ENCODE results near the gene ADGRF5. TPM values are rescaled to one million over a fixed set of nuclear protein-coding genes. Genes with fewer than 3 reads are reported as not detected.
"Not testable (repeated sequence)": the region's sequence is repeated elsewhere in the genome, so short reads cannot be mapped to it uniquely, and the experiment has no call there.

Gene ADGRF5
- polyA plus RNA-seq, 4 donors: 24.3 to 36.7 (median 33.6) TPM

DNA sequence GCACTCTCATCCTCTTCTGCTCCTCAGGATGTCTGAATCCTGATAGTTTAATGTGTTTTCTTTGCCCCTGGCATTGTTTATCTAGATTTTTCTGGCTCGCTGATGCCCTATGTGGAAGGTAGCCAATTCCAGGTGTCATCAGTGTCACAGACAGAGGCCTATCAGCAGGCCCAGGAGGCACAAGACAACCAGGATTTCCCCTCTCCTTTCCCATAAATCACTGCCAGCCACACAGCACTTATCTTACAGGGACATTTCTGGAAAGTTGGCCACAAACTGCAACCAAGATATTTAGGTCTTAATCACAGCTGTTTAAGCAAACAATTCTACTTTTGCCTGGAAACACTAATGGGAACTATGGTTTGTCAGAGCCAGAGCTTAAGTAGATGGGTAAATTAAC lies 28.1 kb downstream of the ADGRF5 start:
- no peak for DNase-seq (ENCODE audit: low read depth in 4 of 4, low spot score in 3 of 4)

DNA sequence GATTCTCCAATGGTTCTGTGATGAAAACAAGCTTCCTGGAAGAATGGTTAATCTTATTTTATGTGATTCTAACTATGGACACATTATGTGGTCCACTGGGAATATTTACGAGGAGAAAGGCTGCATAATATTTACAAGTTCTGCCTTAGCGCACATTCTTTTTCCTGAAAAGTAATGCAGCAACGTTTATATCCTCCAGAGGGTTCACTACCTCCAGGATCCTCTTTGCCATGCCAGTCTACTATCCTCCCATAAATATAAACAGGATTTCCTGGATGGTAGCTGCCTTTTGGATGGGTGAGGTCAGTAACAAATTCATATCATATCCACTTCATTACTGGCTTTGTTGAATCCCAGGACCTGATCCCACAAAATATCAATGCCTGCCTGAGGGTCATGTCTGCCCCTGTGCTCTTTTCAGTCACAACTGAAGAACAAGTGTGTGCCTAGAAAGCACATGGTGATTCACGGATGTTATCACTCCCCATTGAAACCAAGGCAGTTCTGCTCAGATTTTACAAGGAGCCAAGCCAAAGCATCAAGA lies 30.4 kb downstream of the ADGRF5 start:
- DNase-seq (ENCODE audit: low read depth in 4 of 4, low spot score in 3 of 4): no peak

DNA sequence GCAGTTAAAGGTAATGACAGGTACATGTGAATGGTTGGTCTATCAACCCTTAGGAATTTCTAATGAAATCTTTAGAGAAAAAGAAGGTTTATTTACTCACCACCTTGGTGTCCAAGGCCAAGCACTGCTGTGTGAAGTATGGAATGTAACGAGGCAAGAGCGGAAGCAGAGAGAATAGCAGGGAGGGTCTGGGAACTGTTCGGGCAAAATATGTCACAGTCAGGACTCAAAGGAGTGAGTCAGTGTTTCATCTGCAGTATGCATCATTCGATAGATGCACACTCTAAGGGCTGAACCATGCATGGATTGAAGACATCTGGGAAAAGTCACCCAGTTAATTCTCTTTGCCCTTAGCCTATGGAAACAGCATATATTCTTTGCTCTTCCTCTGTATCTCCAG lies 33.2 kb downstream of the ADGRF5 start:
- no peak for DNase-seq (ENCODE audit: low read depth in 4 of 4, low spot score in 3 of 4)

- no peak for DNase-seq (ENCODE audit: low read depth in 4 of 4, low spot score in 3 of 4)
These were observed 33.7 kb downstream of the ADGRF5 start for GRCh38 chr6:46888031-46888430.

- DNase-seq (ENCODE audit: low read depth in 4 of 4, low spot score in 3 of 4): no peak
These were observed 39.1 kb downstream of the ADGRF5 start for GRCh38 chr6:46882645-46883044.

DNA sequence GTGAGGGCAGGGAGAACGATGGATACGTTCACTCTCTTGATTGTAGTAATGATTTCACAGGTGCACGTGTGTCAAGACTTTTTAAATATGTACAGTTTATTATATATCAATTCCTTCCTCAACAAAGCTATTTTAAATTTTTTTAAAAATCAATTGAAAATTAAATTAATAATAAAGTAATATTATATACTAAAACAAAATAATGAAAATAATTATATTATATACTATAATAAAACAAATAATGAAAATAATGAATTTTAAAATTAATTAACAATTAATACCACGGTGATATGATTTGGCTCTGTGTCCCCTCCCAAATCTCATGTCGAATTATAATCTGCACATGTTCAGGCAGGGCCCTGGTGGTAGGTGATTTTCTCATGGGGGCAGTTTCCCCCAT lies 42.7 kb downstream of the ADGRF5 start:
- no peak for DNase-seq (ENCODE audit: low read depth in 4 of 4, low spot score in 3 of 4)

GRCh38 chr6:46876126-46876525 lies 45.6 kb downstream of the ADGRF5 start:
- no peak for DNase-seq (ENCODE audit: low read depth in 4 of 4, low spot score in 3 of 4)

GRCh38 chr6:46867411-46867810 lies 54.3 kb downstream of the ADGRF5 start:
- no peak for DNase-seq (ENCODE audit: low read depth in 4 of 4, low spot score in 3 of 4)

GRCh38 chr6:46865221-46865620 lies 56.5 kb downstream of the ADGRF5 start:
- DNase-seq (ENCODE audit: low read depth in 4 of 4, low spot score in 3 of 4): no peak

- no peak for DNase-seq (ENCODE audit: low read depth in 4 of 4, low spot score in 3 of 4)
These were observed 57.9 kb downstream of the ADGRF5 start for GRCh38 chr6:46863791-46864190.

- DNase-seq (ENCODE audit: low read depth in 4 of 4, low spot score in 3 of 4): no peak
These were observed 59.4 kb downstream of the ADGRF5 start for GRCh38 chr6:46862381-46862780.

DNA sequence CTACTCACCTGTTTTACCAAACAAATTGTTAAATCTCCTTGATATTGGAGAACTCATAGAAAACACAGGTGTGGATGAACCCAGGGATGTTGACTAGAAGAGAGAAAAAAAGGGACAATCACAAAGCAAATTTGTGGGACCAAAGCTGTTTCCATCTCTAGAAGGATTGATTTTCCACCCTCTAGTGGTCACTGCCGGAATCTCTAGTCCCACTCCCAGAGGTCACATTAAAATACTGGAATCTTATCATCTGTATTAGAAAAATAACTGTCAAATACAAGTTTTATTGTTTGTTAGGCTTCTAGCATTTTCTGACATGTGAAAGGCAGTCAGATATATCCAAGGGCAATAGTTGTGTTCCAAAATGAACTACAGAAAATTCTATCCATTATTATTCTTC lies 65.8 kb downstream of the ADGRF5 start:
- DNase-seq (ENCODE audit: low read depth in 4 of 4, low spot score in 3 of 4): not testable (repeated sequence)

- not testable (repeated sequence) for DNase-seq (ENCODE audit: low read depth in 4 of 4, low spot score in 3 of 4)
These were observed 70.2 kb downstream of the ADGRF5 start for GRCh38 chr6:46851576-46851975.

GRCh38 chr6:46850792-46851191 lies 70.9 kb downstream of the ADGRF5 start:
- no peak for DNase-seq (ENCODE audit: low read depth in 4 of 4, low spot score in 3 of 4)

- DNase-seq (ENCODE audit: low read depth in 4 of 4, low spot score in 3 of 4): no peak
These were observed 72.4 kb downstream of the ADGRF5 start for GRCh38 chr6:46849361-46849690.

DNA sequence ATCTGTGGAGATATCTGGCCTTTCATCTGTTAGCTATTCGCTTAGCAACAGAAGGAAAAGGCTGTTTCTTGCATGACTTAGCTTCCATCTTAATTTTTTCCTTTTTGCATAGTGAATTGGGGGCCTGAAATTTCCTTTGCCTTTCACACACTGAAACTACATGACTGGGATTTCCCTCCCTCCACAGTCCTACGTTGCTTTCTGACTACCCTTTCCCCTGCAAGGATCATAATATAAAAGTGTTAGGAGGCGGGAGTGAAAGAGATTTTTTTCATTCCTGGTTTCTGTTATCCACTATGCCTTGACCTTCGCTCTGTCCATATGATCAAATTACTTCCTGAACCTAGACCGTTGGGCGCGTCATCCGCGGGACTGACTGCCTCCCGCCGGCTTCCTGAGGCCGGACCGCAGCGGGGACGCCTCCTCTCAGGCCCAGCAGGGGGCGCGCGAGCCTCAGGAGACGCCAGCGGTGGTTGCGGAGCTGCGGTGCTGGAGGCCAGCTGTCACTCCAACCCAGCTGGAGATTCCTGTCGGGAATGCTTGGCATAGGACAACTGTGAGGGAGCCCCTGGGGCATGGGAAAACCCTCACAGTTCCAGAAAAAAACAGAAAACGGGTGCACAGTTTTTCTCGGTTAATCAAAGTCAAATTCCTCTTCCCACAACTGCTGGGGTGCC lies 72.9 kb downstream of the ADGRF5 start:
- DNase-seq (ENCODE audit: low read depth in 4 of 4, low spot score in 3 of 4): peak; percentile 62 to 77 (median 65)

DNA sequence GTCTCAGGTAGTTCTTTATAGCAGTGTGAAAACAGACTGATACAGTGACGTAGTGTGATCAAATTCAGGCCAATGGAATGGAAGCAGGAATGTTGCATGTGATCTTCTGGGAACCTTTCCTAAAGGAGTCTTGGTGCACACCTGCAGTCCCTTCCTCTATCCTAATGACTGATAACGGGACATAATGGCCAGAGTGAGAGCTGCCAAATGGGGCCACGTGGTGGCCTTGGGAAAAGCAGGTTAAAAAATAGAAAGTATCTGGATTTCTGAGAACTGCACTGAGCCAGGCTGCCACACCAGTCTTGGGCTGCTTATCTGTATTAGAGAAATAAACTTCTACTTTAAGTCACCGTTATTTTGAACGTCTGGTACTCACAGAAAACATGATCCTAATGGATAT lies 76.6 kb downstream of the ADGRF5 start:
- DNase-seq (ENCODE audit: low read depth in 4 of 4, low spot score in 3 of 4): no peak

- DNase-seq (ENCODE audit: low read depth in 4 of 4, low spot score in 3 of 4): not testable (repeated sequence)
These were observed 79.4 kb downstream of the ADGRF5 start for GRCh38 chr6:46842252-46842846.

DNA sequence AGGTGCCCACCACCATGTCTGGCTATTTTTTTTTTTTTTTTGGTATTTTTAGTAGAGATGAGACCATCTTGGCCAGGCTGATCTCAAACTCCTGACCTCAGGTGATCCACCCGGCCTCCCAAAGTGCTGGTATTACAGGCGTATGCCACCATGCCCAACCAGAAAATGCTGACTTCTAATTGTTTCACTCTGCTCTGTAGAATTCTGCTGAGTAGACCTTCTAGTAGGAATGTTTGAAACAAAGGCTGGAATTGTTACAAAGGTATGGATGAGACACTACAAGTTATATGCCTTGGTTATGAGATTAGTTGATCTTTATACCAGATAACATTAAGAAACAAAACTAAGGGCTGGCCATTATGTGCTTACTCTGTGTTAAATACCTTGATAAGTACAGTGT lies 83.7 kb downstream of the ADGRF5 start:
- no peak for DNase-seq (ENCODE audit: low read depth in 4 of 4, low spot score in 3 of 4)

GRCh38 chr6:46834991-46835390 lies 86.7 kb downstream of the ADGRF5 start:
- not testable (repeated sequence) for DNase-seq (ENCODE audit: low read depth in 4 of 4, low spot score in 3 of 4)

GRCh38 chr6:46834257-46834916 lies 87.4 kb downstream of the ADGRF5 start:
- not testable (repeated sequence) for DNase-seq (ENCODE audit: low read depth in 4 of 4, low spot score in 3 of 4)

DNA sequence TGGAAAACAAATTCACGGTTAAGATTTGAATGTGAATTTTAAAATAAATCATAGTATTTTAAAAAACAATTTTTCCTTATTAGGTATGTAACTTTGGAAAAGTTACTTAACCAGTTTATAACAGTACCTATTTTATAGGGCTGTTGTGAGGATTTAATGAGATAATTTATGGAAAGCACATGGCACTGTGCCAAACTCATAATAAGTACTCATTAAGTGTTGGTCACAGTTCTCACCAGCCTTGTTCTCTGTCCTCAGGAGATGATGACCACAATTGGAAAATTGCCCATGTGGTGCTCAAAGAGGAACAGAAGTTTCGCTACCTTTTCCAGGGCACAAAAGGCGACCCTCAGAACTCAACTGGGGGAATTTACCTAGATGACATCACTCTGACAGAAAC lies 88.9 kb downstream of the ADGRF5 start:
- DNase-seq (ENCODE audit: low read depth in 4 of 4, low spot score in 3 of 4): no peak

Data from right renal pelvis (tissue), 4 donors.